KMS-11 (cell line): ENCODE measurements around the gene IQGAP2.

Source experiments
- H2AFZ ChIP-seq: fragments of 200-600 bp; sonication (generic); 2 replicates; pipeline ENCODE4 v1.6.1; 2016; ENCODE audit warnings: antibody characterized with exemption, mixed run types, low read depth
- H3K27ac ChIP-seq: fragments of 200-600 bp; sonication (generic); 2 replicates; pipeline ENCODE4 v1.6.1; 2016; ENCODE audit warnings: mild to moderate bottlenecking, mixed run types
- H3K27me3 ChIP-seq: fragments of 200-600 bp; sonication (generic); 2 replicates; pipeline ENCODE4 v1.6.1; 2017; ENCODE audit warnings: mild to moderate bottlenecking, low read depth, mixed run types, moderate library complexity; ENCODE audit not compliant: insufficient read depth
- H3K36me3 ChIP-seq: fragments of 200-600 bp; sonication (generic); 2 replicates; pipeline ENCODE4 v1.6.1; 2017; ENCODE audit warnings: mild to moderate bottlenecking, mixed run types; ENCODE audit not compliant: insufficient read depth
- H3K4me1 ChIP-seq: fragments of 200-600 bp; sonication (generic); 2 replicates; pipeline ENCODE4 v1.6.1; 2016; ENCODE audit warnings: mild to moderate bottlenecking, low read depth, mixed run types; ENCODE audit not compliant: poor library complexity, severe bottlenecking
- H3K4me2 ChIP-seq: fragments of 200-600 bp; sonication (generic); 2 replicates; pipeline ENCODE4 v1.7.0; 2016; ENCODE audit warnings: mild to moderate bottlenecking, mixed run types
- H3K4me3 ChIP-seq: fragments of 200-600 bp; sonication (generic); IDR thresholded peaks from 2 replicates; pipeline ENCODE4 v1.6.1; 2017; ENCODE audit warnings: low read depth, low read length, mixed read lengths; ENCODE audit not compliant: insufficient read depth
- H3K79me2 ChIP-seq: fragments of 200-600 bp; sonication (generic); 2 replicates; pipeline ENCODE4 v1.6.1; 2016; ENCODE audit warnings: low read depth, mixed run types; ENCODE audit not compliant: insufficient read depth
- H3K9ac ChIP-seq: fragments of 200-600 bp; sonication (generic); 2 replicates; pipeline ENCODE4 v1.6.1; 2016; ENCODE audit warnings: mild to moderate bottlenecking, mixed run types
- H4K20me1 ChIP-seq: fragments of 200-600 bp; sonication (generic); 2 replicates; pipeline ENCODE4 v1.6.1; 2016; ENCODE audit warnings: mild to moderate bottlenecking, mixed run types; ENCODE audit not compliant: insufficient read depth
- CTCF ChIP-seq: fragments of 200-600 bp; sonication (generic); conservative IDR thresholded peaks from 2 replicates; pipeline ENCODE4 v1.6.1; 2017; ENCODE audit warnings: low read depth, mild to moderate bottlenecking, antibody characterized with exemption, low read length, moderate library complexity, mixed read lengths

Gene IQGAP2

DNA sequence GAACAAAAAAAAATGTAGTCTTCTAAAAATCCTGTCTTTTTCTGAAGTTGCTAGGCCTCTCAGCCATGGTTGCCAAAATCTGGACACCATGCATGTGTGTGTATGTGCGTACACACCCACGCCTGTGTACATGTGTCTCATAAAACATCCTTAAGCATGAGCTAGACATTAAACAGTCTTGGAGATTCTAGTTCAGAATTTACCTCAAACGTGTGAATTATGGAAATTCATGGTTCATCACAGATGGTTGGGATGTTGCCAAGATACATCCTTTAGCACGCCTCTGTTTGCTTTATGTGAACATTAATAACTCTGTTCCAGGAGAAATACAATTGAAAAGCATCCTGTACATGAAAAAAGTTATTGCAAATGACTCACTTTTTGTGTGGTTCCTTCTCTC, 167.1 kb downstream of the IQGAP2 start:
- H3K27ac ChIP-seq, result no peak overlapping the region
- H3K4me1 ChIP-seq, result peaks cover 22% of the 10 kb centered on the region
- no peaks in the 10 kb centered on the region for H3K27me3 ChIP-seq
- H3K9ac ChIP-seq, result no peak overlapping the region
- H3K4me2 ChIP-seq, result no peak overlapping the region
- TF ChIP-seq CTCF, result no peak
- H3K79me2 ChIP-seq, result peaks cover 10% of the 10 kb centered on the region; the same call in 1 of the 2 replicates
- no peak overlapping the region for H2AFZ ChIP-seq
- no peak overlapping the region for H3K4me3 ChIP-seq
- no peaks in the 10 kb centered on the region for H3K36me3 ChIP-seq
- no peaks in the 10 kb centered on the region for H4K20me1 ChIP-seq

- Histone ChIP-seq H3K9ac (no peak overlapping the region), H3K27ac (no peak overlapping the region), H3K4me3 (no peak overlapping the region), H2AFZ (no peak overlapping the region), H3K27me3 (no peaks in the 10 kb centered on the region), H3K79me2 (peaks cover 10% of the 10 kb centered on the region; the same call in 1 of the 2 replicates), H4K20me1 (no peaks in the 10 kb centered on the region), H3K36me3 (no peaks in the 10 kb centered on the region), H3K4me2 (no peak overlapping the region), H3K4me1 (peaks cover 22% of the 10 kb centered on the region)
- peak; percentile 25; the same call in 1 of the 2 replicates for TF ChIP-seq CTCF
Observed at GRCh38 chr5:76571559-76571958, 168.5 kb downstream of the IQGAP2 start.

DNA sequence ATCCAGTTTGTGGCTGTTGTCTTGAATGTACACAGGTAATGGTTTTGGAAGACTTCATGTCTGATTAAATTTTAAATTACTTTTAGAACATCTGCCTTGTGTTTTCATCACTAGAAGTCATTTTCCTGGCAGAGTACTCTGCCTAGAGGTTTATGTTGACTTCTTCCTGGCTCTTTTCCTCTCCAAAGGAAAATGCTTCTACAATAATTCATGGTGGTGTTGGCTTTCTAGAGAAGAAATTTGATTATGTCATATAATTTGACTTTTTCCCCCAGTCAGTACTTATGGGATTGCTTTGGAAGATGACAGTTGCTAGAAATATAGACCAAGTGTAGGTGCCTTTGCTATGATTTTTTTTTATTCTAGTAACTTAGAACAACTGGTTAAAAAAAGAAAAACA, 173.4 kb downstream of the IQGAP2 start:
- Histone ChIP-seq H3K79me2 (no peaks in the 10 kb centered on the region; the same call in 1 of the 2 replicates), H3K4me1 (peaks cover under 1% of the 10 kb centered on the region), H3K27me3 (no peaks in the 10 kb centered on the region), H2AFZ (no peak overlapping the region), H3K27ac (no peak overlapping the region), H4K20me1 (no peaks in the 10 kb centered on the region), H3K4me3 (no peak overlapping the region), H3K9ac (no peak overlapping the region), H3K4me2 (no peak overlapping the region), H3K36me3 (no peaks in the 10 kb centered on the region)
- no peak for TF ChIP-seq CTCF

- peaks cover under 1% of the 10 kb centered on the region for H3K4me1 ChIP-seq
- no peak overlapping the region for H3K4me2 ChIP-seq
- H4K20me1 ChIP-seq, result no peaks in the 10 kb centered on the region
- no peak overlapping the region for H3K9ac ChIP-seq
- H3K4me3 ChIP-seq, result no peak overlapping the region
- TF ChIP-seq CTCF, result no peak
- no peak overlapping the region for H2AFZ ChIP-seq
- H3K79me2 ChIP-seq, result no peaks in the 10 kb centered on the region; the same call in 1 of the 2 replicates
- H3K27me3 ChIP-seq, result no peaks in the 10 kb centered on the region
- H3K27ac ChIP-seq, result no peak overlapping the region
- no peaks in the 10 kb centered on the region for H3K36me3 ChIP-seq
Observed at GRCh38 chr5:76576996-76577395, 173.9 kb downstream of the IQGAP2 start.
